CD8-positive, alpha-beta memory T cell (primary cell): Measurements from ENCODE around the gene CYP2D6. TPM values are rescaled to one million over a fixed set of nuclear protein-coding genes. Genes with fewer than 3 reads are reported as not detected.
A peak's percentile ranks its signal among the peaks of the same experiment; 100 is the strongest.

Experiments used
- CTCF ChIA-PET: fragments of 350-600 bp; sonication (Branson Sonifier 250); formaldehyde crosslinking; loops from one replicate; lab custom pipeline; 2021; ENCODE audit warnings: antibody characterized with exemption; lab: Charles Lee
- POLR2A ChIA-PET: fragments of 350-600 bp; sonication (Branson Sonifier 250); formaldehyde crosslinking; loops from one replicate; lab custom pipeline; 2021; ENCODE audit warnings: antibody characterized with exemption; lab: Charles Lee
- DNase-seq, 5 donors: peaks; one replicate each; pipeline versions ENCODE4 v3.0.0 to v3.0.0-alpha.2; 2020 to 2022; ENCODE audit warnings: mixed read lengths in 1 of 5
- H3K27ac ChIP-seq: one replicate; pipeline ENCODE4 v1.7.0; 2013; ENCODE audit warnings: low read depth, mild to moderate bottlenecking, low read length, moderate library complexity
- H3K27me3 ChIP-seq: 2 replicates; pipeline ENCODE4 v1.7.0; 2013; ENCODE audit warnings: low read length, mild to moderate bottlenecking; ENCODE audit not compliant: insufficient read depth, poor library complexity, severe bottlenecking
- H3K36me3 ChIP-seq: 2 replicates; pipeline ENCODE4 v1.7.0; 2013; ENCODE audit warnings: mild to moderate bottlenecking, low read length, moderate library complexity; ENCODE audit not compliant: insufficient read depth
- H3K4me1 ChIP-seq: 2 replicates; pipeline ENCODE4 v1.7.0; 2013; ENCODE audit warnings: mild to moderate bottlenecking, low read length, moderate library complexity; ENCODE audit not compliant: insufficient read depth
- H3K4me3 ChIP-seq: 2 replicates; pipeline ENCODE4 v1.7.0; 2013; ENCODE audit warnings: mild to moderate bottlenecking, low read length
- H3K9me3 ChIP-seq: 2 replicates; pipeline ENCODE4 v1.7.0; 2013; ENCODE audit warnings: mild to moderate bottlenecking, low read length
- H3K27ac Mint-ChIP-seq, 8 donors: one replicate each; pipeline ENCODE4 v1.8.0; 2020 to 2021; ENCODE audit warnings: mixed read lengths in 8 of 8, mild to moderate bottlenecking in 6 of 8, inconsistent platforms in 3 of 8, moderate library complexity in 3 of 8
- H3K27me3 Mint-ChIP-seq, 2 donors: one replicate each; pipeline ENCODE4 v1.8.0; 2020 to 2021; ENCODE audit warnings: mixed read lengths in 2 of 2, mild to moderate bottlenecking in 1 of 2, moderate library complexity in 1 of 2
- H3K36me3 Mint-ChIP-seq, 3 donors: one replicate each; pipeline ENCODE4 v1.8.0; 2020 to 2021; ENCODE audit warnings: mixed read lengths in 3 of 3, inconsistent platforms in 1 of 3, mild to moderate bottlenecking in 1 of 3
- H3K4me1 Mint-ChIP-seq, 3 donors: one replicate each; pipeline ENCODE4 v1.8.0; 2020 to 2021; ENCODE audit warnings: mixed read lengths in 3 of 3, inconsistent platforms in 1 of 3, mild to moderate bottlenecking in 1 of 3
- H3K4me3 Mint-ChIP-seq, 7 donors: one replicate each; pipeline ENCODE4 v1.8.0; 2020 to 2021; ENCODE audit warnings: mixed read lengths in 7 of 7, mild to moderate bottlenecking in 6 of 7, moderate library complexity in 4 of 7, inconsistent platforms in 2 of 7
- H3K9me3 Mint-ChIP-seq, 5 donors: one replicate each; pipeline ENCODE4 v1.8.0; 2020 to 2022; ENCODE audit warnings: mixed read lengths in 5 of 5, mild to moderate bottlenecking in 3 of 5, moderate library complexity in 2 of 5, inconsistent platforms in 1 of 5
- polyA plus RNA-seq: library from polyadenylated mRNA; unstranded; fragments of 300-500 nt; fragmentation: Illumina TruSeq; gene quantifications from one replicate; pipeline ENCODE4 v1.2.3, GENCODE V29; 2021
- total RNA-seq, 2 experiments: library from RNA; stranded (reverse); gene quantifications; one replicate each; pipeline ENCODE4 v1.2.3, GENCODE V29; 2021

Gene CYP2D6
- total and polyA plus RNA-seq, 3 experiments from 2014 or later, result 0.26 to 2.2 (median 1.8) TPM

GRCh38 chr22:42164901-42165300, 34.3 kb upstream of the CYP2D6 start:
- H3K4me3 ChIP-seq, result no peak overlapping the region
- ChIA-PET POLR2A (no interaction called here), CTCF (no interaction called here)
- Mint-ChIP-seq H3K27ac (peak overlapping the region in 2 of 8 donors; percentile 8 to 71), H3K4me1 (peaks cover 6 to 9% (median 6%) of the 10 kb centered on the region in 3 donors), H3K9me3 (no peaks in the 10 kb centered on the region), H3K27me3 (no peaks in the 10 kb centered on the region), H3K36me3 (peaks cover 0 to 65% (median 8%) of the 10 kb centered on the region in 3 donors), H3K4me3 (no peak overlapping the region)
- H3K4me1 ChIP-seq, result no peaks in the 10 kb centered on the region
- no peaks in the 10 kb centered on the region for H3K9me3 ChIP-seq
- H3K36me3 ChIP-seq, result peaks cover 21% of the 10 kb centered on the region
- DNase-seq, result no peak
- no peak overlapping the region for H3K27ac ChIP-seq
- no peaks in the 10 kb centered on the region for H3K27me3 ChIP-seq

DNA sequence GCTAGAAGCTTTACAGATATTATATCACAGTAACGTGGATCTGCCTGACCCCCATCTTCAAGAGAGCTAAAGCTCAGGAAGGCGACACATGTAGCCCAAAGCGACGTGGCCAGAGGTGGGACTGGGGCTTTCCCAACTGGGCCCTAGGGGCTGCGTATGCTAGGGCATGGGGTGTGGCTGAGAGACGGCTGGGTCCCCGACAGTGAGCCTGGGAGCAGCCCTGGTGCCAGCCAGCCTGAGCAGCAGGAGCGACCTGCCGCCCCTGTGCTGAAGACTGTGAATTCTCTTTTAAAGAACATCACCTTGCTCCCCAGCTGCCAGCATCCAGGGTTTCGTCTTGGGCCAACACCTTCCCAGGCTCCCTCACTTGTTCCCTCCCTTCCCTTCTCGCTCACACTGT, 32.9 kb upstream of the CYP2D6 start:
- H3K27ac Mint-ChIP-seq, result peak overlapping the region in 1 of 8 donors; percentile 48
- no peak overlapping the region for H3K27ac ChIP-seq
- no peak for DNase-seq
- H3K27me3 ChIP-seq, result no peaks in the 10 kb centered on the region
- no peaks in the 10 kb centered on the region for H3K4me1 Mint-ChIP-seq
- no peaks in the 10 kb centered on the region for H3K9me3 ChIP-seq
- H3K9me3 Mint-ChIP-seq, result no peaks in the 10 kb centered on the region
- ChIA-PET CTCF (no interaction called here), POLR2A (no interaction called here)
- H3K36me3 ChIP-seq, result peaks cover 10% of the 10 kb centered on the region
- H3K4me1 ChIP-seq, result no peaks in the 10 kb centered on the region
- H3K4me3 Mint-ChIP-seq, result no peak overlapping the region
- no peaks in the 10 kb centered on the region for H3K27me3 Mint-ChIP-seq
- peaks cover 0 to 64% (median 5%) of the 10 kb centered on the region in 3 donors for H3K36me3 Mint-ChIP-seq
- H3K4me3 ChIP-seq, result no peak overlapping the region

DNA sequence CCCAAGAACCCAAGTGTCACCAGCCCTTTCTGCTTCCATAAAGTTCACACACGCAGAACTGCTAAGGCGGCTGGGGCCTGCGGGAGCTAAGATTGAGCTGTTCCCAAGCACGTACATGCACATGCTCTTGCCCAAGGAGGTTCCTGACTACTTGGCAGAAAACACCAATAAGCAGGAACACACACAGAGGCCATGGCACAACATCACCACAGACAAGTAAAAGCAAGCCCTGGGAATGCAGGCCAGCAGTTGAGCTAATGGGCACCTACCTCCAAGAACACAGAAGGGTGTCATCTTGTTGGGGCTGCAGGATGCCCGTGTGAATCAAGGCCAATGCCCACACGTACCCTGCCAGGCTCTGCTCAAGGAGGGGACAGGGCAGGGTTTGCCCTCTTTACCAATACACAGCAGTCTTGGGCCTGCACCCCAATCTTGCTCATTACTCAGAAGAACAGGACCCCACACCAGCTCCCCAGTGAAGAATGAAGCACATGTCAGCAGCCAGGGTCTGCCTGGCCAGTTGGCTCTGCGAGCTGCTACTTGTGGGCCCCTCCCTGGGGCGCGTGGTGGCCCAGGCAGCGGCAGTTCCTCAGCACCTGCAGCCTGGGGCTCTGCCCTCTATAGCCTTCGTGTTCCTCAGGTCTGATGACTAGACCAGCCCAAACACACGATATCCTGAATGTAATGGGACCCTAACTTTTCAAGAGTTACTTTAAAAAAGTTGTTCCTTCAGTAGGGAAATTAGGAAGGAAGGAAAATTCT, 32.3 kb upstream of the CYP2D6 start:
- Histone ChIP-seq H3K4me3 (no peak overlapping the region), H3K27me3 (no peaks in the 10 kb centered on the region), H3K36me3 (peaks cover 5% of the 10 kb centered on the region), H3K27ac (no peak overlapping the region), H3K4me1 (no peaks in the 10 kb centered on the region), H3K9me3 (no peaks in the 10 kb centered on the region)
- Mint-ChIP-seq H3K27me3 (no peaks in the 10 kb centered on the region), H3K4me1 (no peaks in the 10 kb centered on the region), H3K4me3 (no peak overlapping the region), H3K9me3 (no peaks in the 10 kb centered on the region), H3K27ac (no peak overlapping the region), H3K36me3 (peaks cover 0 to 63% (median 7%) of the 10 kb centered on the region in 3 donors)
- CTCF ChIA-PET, result no interaction called here
- POLR2A ChIA-PET, result no interaction called here
- no peak for DNase-seq

DNA sequence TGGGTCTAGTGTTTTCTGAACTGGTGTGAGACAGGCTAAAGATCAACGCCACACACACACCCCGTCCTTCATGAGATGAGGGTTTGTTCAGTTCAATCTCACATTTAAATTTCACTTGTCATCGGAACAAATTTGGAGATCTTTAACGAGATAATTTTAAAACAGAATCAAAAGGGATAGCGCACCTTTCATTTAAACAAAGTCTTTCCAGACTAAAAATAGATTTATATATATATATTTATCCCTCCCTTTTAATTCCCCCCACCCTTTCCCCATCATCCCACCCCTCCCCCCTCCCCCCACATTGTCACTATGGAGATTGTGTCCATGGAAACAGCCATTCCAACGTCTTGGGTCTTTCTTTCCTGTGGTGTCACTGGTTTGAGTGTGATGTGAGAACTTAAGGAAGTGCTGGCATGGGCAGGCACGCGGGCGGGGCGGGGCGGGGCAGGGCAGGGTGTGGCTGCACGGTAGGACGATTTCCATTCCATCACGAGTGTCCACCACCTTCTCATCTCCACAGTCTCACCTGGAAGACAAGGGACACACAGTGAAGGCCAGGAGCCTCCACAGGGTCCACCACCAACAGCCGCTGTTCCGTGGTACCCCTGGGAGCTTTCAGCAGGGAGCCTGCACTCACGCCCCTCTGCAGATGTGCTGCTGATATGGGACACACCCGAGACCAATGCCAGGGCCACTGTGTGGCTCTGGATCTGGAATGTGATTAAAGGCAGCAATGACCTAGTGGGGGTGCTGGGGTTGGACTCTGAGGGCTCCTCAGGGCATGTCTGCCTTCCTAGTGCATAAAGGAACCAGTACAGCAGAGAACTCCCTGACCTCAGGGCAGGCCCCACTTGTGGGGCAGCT, 30.5 kb upstream of the CYP2D6 start:
- H3K27ac ChIP-seq, result no peak overlapping the region
- no peaks in the 10 kb centered on the region for H3K27me3 ChIP-seq
- H3K4me3 ChIP-seq, result no peak overlapping the region
- H3K4me1 ChIP-seq, result no peaks in the 10 kb centered on the region
- Mint-ChIP-seq H3K4me3 (no peak overlapping the region), H3K27ac (peak overlapping the region in 1 of 8 donors; percentile 43), H3K36me3 (peaks cover 0 to 61% (median 9%) of the 10 kb centered on the region in 3 donors), H3K27me3 (no peaks in the 10 kb centered on the region), H3K4me1 (no peaks in the 10 kb centered on the region), H3K9me3 (no peaks in the 10 kb centered on the region)
- no peak for DNase-seq
- CTCF ChIA-PET, result no interaction called here
- no peaks in the 10 kb centered on the region for H3K36me3 ChIP-seq
- POLR2A ChIA-PET, result no interaction called here
- no peaks in the 10 kb centered on the region for H3K9me3 ChIP-seq

GRCh38 chr22:42160251-42160650, 29.6 kb upstream of the CYP2D6 start:
- no peak overlapping the region for H3K27ac ChIP-seq
- no peaks in the 10 kb centered on the region for H3K9me3 ChIP-seq
- Mint-ChIP-seq H3K27me3 (no peaks in the 10 kb centered on the region), H3K9me3 (no peaks in the 10 kb centered on the region), H3K36me3 (peaks cover 0 to 64% (median 9%) of the 10 kb centered on the region in 3 donors), H3K4me1 (no peaks in the 10 kb centered on the region), H3K4me3 (no peak overlapping the region), H3K27ac (no peak overlapping the region)
- H3K36me3 ChIP-seq, result no peaks in the 10 kb centered on the region
- CTCF ChIA-PET, result no interaction called here
- H3K27me3 ChIP-seq, result no peaks in the 10 kb centered on the region
- H3K4me1 ChIP-seq, result no peaks in the 10 kb centered on the region
- POLR2A ChIA-PET, result no interaction called here
- no peak overlapping the region for H3K4me3 ChIP-seq
- no peak for DNase-seq

DNA sequence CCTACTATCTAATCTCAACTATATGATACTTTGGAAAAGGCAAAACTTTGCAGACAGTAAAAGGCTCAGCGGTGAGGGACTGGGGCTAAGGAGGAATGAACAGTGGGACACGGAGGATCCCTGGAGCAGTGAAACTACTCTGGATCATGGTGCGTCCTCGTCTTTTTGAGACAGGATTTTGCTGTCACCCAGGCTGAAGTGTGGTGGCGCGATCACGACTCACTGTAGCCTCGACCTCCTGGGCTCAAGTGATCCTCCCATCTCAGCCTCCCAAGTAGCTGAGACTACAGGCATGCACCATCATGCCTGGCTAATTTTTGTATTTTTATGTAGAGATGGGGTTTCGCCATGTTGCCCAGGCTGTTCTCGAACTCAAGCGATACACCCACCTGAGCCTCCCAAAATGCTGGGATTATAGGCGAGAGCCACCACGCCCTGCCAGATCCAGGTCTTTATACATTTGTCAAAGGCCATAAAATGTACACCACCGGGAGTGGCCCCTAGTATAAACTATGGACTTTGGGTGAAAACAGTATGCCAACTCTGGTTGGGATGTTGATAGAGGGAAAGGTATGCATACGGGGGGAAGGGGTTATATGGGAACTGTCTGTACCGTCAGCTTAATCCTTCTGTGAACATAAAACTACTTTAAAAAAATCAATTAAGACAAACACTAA, 28.0 kb upstream of the CYP2D6 start:
- no peak overlapping the region for H3K27ac ChIP-seq
- Mint-ChIP-seq H3K36me3 (peaks cover 0 to 62% (median 10%) of the 10 kb centered on the region in 3 donors), H3K27me3 (no peaks in the 10 kb centered on the region), H3K4me3 (no peak overlapping the region), H3K9me3 (no peaks in the 10 kb centered on the region), H3K4me1 (no peaks in the 10 kb centered on the region), H3K27ac (no peak overlapping the region)
- CTCF ChIA-PET, result no interaction called here
- H3K4me3 ChIP-seq, result no peak overlapping the region
- POLR2A ChIA-PET, result no interaction called here
- no peaks in the 10 kb centered on the region for H3K27me3 ChIP-seq
- no peak for DNase-seq
- no peaks in the 10 kb centered on the region for H3K4me1 ChIP-seq
- no peaks in the 10 kb centered on the region for H3K9me3 ChIP-seq
- H3K36me3 ChIP-seq, result no peaks in the 10 kb centered on the region

DNA sequence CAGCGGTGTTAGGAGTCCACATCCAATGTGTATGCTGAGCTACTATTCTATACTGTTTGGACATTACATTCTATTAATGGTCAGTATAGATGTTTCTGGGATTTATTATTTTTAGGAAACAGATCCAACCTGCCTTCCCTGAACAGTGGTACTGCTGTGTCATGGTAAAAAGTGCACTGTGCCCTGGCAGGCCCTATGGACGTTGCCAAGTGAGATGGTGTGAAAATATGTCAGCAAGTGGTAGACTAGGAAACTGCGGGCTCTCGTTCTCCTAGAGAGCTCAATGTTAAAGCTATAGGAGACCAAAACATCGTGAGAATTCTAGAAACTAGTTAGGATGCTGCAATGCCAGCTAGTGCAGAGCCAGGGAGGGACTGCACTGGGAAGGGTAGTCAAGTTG, 26.0 kb upstream of the CYP2D6 start:
- Histone ChIP-seq H3K36me3 (no peaks in the 10 kb centered on the region), H3K9me3 (no peaks in the 10 kb centered on the region), H3K4me3 (no peak overlapping the region), H3K27me3 (no peaks in the 10 kb centered on the region), H3K27ac (no peak overlapping the region), H3K4me1 (no peaks in the 10 kb centered on the region)
- H3K27ac Mint-ChIP-seq, result peak overlapping the region in 2 of 8 donors; percentile 11 to 22
- no peaks in the 10 kb centered on the region for H3K27me3 Mint-ChIP-seq
- H3K4me1 Mint-ChIP-seq, result no peaks in the 10 kb centered on the region
- H3K36me3 Mint-ChIP-seq, result peaks cover 0 to 58% (median 10%) of the 10 kb centered on the region in 3 donors
- no peak overlapping the region for H3K4me3 Mint-ChIP-seq
- POLR2A ChIA-PET, result no interaction called here
- CTCF ChIA-PET, result interaction anchor here (1.2 kb wide), 1 partner anchor 14 kb away, joined by 3 read pairs; no protein-coding TSS in a partner anchor
- no peaks in the 10 kb centered on the region for H3K9me3 Mint-ChIP-seq
- no peak for DNase-seq
